K562 (cell line): Measurements from ENCODE around the gene ORMDL3. TPM values are rescaled to one million over a fixed set of nuclear protein-coding genes. Genes with fewer than 3 reads are reported as not detected.

Experiments
- ARID4B ChIP-seq: sonication (generic); formaldehyde crosslinking; IDR thresholded peaks from 2 replicates; pipeline ENCODE4 v1.8.0; 2022; ENCODE audit warnings: mild to moderate bottlenecking, missing genetic modification reagents
- CBX3 ChIP-seq, 2 experiments: IDR thresholded peaks; 1 replicate in 1 of 2; 2 replicates in 1 of 2; pipeline ENCODE4 v1.6.1; 2012; ENCODE audit warnings: inconsistent platforms in 2 of 2, low read length in 2 of 2, borderline replicate concordance in 1 of 2, control low read depth in 1 of 2
- CEBPB ChIP-seq: fragments of 450-650 bp; IDR thresholded peaks from 2 replicates; pipeline ENCODE4 v1.6.1; 2016; ENCODE audit warnings: missing genetic modification characterization, missing compliant biosample characterization
- E2F4 ChIP-seq: sonication (generic); formaldehyde crosslinking; IDR thresholded peaks from 2 replicates; pipeline ENCODE4 v1.8.0; 2022; ENCODE audit warnings: mild to moderate bottlenecking, low read depth, missing genetic modification reagents
- MTA3 ChIP-seq: fragments of 450-650 bp; formaldehyde crosslinking; IDR thresholded peaks from 2 replicates; pipeline ENCODE4 v1.6.1; 2017; ENCODE audit warnings: mild to moderate bottlenecking, borderline replicate concordance
- NFIX ChIP-seq: fragments of 250-450 bp; sonication (Bioruptor Pico); IDR thresholded peaks from 2 replicates; pipeline ENCODE4 v1.4.0; 2020; ENCODE audit warnings: low read depth, mild to moderate bottlenecking, moderate library complexity
- TBP ChIP-seq: optimal IDR thresholded peaks from 2 replicates; pipeline ENCODE3; 2011; ENCODE audit warnings: low read depth, low read length, improper control_type of control experiment
- polyA plus RNA-seq, 8 experiments: library from polyadenylated mRNA; depleted of rRNA in 4 of 8; stranded (reverse) in 5 of 8; unstranded in 3 of 8; fragments of >200 nt; fragmentation: Nextera tagmentation in 2 of 8; fragmentation: Illumina TruSeq in 1 of 8; extraction: Ambion mirVana in 2 of 8; extraction: Trizol in 1 of 8; gene quantifications; 2 replicates each; pipeline versions ENCODE4 v1.2.1 to v1.2.3, GENCODE V29; 2011 to 2014; ENCODE audit warnings: inconsistent platforms in 1 of 8, missing spikeins in 1 of 8
- total RNA-seq, 7 experiments: library from RNA; depleted of rRNA in 6 of 7; stranded (reverse); fragments of >200 nt in 6 of 7; fragmentation: Illumina TruSeq in 2 of 7; extraction: Trizol in 2 of 7; gene quantifications; 2 replicates each; pipeline versions ENCODE4 v1.2.1 to v1.2.3, GENCODE V29; 2011 to 2021; ENCODE audit warnings: low replicate concordance in 1 of 7
- TF ChIP-seq, protein P1 (sequence below): sonication (generic); formaldehyde crosslinking; IDR thresholded peaks from 2 replicates; pipeline ENCODE4 v1.8.1; 2023; ENCODE audit warnings: mild to moderate bottlenecking, missing genetic modification reagents
- TF ChIP-seq, protein P2 (sequence below), 2 experiments: fragments of 450-650 bp in 1 of 2; sonication (generic) in 1 of 2; formaldehyde crosslinking in 1 of 2; IDR thresholded peaks; 2 replicates each; pipeline versions ENCODE4 v1.7.1 to v1.9.0; 2016 to 2022; ENCODE audit warnings: inconsistent platforms in 1 of 2, mild to moderate bottlenecking in 1 of 2, missing genetic modification reagents in 1 of 2

ORMDL3 gene
- total and polyA plus RNA-seq, 9 of the 15 experiments (the other 6 are each of a cell fraction or from before 2014, with no cell fraction given) = 2.7 to 57.4 (median 27.1) TPM

DNA sequence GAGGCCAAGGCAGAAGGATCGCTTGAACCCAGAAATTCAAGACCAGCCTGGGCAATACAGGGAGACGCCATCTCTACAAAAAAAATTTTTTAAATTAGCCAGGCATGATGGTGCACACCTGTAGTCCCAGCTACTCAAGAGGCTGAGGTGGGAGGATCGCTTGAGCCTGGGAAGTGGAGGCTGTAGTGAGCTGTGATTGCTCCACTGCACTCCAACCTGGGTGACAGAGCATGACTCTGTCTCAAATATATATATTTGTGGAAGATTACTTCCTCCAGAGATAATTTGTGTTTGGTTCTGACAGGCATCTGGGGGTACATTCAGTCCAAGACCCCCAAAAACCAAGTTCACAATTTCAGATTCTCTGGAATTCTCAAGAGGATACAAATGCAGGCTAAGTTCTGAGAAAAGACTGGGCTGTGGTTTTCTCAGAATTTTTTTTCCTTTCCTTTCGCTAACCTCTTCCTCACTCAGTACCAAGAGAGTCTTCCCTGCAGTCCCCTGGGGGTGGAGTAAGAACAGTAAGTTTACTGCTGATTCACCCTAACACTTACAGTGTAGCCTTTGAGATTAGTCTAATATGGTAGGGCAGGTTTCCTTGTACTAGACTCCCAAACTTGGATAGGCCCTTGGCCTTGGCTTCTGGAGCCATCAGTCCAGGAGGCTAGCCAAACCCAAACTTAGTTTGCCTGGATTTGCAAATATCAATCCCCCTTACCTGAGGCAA is 24.1 kb downstream of the ORMDL3 start (continued):
- TF ChIP-seq ARID4B (no peak), E2F4 (no peak), CBX3 (IDR thresholded peaks at IDR 0.05; ENCODE audit: borderline replicate concordance in 1 of 2, low read length in 2 of 2) (no peak), TBP (no peak), MTA3 (no peak), CEBPB (no peak), NFIX (no peak)
- TF ChIP-seq, protein P1, sequence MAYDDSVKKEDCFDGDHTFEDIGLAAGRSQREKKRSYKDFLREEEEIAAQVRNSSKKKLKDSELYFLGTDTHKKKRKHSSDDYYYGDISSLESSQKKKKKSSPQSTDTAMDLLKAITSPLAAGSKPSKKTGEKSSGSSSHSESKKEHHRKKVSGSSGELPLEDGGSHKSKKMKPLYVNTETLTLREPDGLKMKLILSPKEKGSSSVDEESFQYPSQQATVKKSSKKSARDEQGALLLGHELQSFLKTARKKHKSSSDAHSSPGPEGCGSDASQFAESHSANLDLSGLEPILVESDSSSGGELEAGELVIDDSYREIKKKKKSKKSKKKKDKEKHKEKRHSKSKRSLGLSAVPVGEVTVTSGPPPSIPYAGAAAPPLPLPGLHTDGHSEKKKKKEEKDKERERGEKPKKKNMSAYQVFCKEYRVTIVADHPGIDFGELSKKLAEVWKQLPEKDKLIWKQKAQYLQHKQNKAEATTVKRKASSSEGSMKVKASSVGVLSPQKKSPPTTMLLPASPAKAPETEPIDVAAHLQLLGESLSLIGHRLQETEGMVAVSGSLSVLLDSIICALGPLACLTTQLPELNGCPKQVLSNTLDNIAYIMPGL (CRISPR knock-in tag) = no peak
- TF ChIP-seq, protein P2, sequence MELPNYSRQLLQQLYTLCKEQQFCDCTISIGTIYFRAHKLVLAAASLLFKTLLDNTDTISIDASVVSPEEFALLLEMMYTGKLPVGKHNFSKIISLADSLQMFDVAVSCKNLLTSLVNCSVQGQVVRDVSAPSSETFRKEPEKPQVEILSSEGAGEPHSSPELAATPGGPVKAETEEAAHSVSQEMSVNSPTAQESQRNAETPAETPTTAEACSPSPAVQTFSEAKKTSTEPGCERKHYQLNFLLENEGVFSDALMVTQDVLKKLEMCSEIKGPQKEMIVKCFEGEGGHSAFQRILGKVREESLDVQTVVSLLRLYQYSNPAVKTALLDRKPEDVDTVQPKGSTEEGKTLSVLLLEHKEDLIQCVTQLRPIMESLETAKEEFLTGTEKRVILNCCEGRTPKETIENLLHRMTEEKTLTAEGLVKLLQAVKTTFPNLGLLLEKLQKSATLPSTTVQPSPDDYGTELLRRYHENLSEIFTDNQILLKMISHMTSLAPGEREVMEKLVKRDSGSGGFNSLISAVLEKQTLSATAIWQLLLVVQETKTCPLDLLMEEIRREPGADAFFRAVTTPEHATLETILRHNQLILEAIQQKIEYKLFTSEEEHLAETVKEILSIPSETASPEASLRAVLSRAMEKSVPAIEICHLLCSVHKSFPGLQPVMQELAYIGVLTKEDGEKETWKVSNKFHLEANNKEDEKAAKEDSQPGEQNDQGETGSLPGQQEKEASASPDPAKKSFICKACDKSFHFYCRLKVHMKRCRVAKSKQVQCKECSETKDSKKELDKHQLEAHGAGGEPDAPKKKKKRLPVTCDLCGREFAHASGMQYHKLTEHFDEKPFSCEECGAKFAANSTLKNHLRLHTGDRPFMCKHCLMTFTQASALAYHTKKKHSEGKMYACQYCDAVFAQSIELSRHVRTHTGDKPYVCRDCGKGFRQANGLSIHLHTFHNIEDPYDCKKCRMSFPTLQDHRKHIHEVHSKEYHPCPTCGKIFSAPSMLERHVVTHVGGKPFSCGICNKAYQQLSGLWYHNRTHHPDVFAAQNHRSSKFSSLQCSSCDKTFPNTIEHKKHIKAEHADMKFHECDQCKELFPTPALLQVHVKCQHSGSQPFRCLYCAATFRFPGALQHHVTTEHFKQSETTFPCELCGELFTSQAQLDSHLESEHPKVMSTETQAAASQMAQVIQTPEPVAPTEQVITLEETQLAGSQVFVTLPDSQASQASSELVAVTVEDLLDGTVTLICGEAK (IDR thresholded peaks at IDR 0.05) = no peak
- TF ChIP-seq, protein P2 (CRISPR knock-in tag; IDR thresholded peaks at IDR 0.05) = no peak
